D341Med (cell line): ENCODE data around the gene WFDC1.

ENCODE experiments used
- DNase-seq: peaks from one replicate; pipeline ENCODE4 v3.0.0; 2012; ENCODE audit warnings: low spot score

WFDC1 gene

DNA sequence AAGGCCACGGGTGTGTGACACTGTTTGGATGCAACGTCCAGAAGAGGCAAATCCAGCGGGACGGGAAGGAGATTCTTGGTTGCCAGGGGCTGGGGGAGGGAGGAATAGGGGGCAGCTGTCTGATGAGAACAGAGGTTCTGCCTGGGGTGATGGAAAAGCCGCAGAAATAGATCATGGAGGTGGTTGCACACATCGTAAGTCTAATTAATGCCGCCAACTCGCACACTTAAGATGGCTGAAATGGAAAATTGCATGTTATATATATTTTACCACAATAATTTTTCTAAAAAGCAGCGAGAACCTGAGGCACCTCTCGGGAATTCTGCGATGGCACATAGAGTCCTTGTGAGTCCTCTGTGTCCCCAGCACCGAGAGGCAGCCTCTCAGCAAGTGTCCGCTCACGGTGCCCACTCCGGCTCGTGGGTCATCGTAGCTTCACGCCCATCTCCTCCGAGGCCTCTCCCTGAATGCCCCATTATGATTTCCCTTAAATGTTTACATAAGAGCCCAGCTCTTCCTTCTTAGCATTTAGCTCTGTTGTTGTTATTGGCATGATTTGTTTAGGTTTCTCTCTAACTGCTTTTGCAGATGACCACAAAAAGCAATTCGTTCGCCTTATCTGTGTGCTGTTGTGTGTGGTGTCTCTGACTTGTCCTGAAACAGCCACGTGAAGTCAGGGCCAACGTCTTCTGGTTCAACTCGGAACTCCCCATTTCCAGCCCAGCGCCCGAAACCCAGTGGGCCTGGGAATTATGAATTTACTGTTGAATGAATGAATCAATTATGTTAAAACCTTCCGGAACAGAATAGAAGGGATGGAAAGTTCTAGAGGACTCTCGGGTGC lies 7.7 kb downstream of the WFDC1 start:
- DNase-seq, result no peak

DNA sequence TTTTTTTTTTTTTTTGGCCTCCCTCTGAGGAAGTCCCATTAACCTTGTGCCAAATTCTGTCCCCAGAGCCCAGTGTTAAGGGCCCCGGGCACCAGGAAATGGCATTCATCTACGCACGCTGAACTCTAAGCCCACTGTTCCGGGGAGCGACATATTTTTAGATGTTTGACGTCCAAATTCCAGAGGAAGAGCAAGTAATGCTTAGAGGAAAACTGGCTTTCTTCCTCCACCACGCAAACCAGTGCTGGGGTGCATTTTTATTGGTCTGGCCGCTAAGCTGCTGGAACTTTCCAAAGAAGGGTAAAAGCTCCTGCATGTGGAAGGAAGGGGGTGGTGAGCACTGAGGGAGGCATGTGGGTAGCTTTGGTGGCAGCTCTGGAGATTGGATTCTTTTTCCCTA lies 8.3 kb downstream of the WFDC1 start:
- no peak for DNase-seq

DNA sequence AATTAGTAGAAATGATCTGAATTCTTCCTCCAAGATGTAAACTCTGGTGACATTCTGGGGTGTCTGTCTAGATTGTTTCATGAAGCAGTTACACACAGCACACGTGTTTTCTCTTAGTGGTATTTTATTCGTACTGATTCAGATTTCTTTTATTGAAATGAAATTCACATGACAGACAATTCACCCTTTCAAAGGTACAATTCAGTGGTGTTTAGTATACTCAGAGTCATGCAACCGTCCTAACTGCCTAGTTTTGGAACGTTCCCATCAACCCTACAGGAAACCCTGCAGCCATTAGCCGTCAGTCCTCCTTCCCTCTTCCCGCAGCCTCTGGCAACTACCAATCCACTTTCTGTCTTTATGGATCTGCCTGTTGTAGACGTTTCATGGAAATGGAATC lies 8.8 kb downstream of the WFDC1 start:
- no peak for DNase-seq

- no peak for DNase-seq
These were observed 11.9 kb downstream of the WFDC1 start for GRCh38 chr16:84306564-84306963.

GRCh38 chr16:84307209-84307954 lies 12.7 kb downstream of the WFDC1 start:
- DNase-seq, result peak; percentile 58

- peak; percentile 88 for DNase-seq
These were observed 13.4 kb downstream of the WFDC1 start for GRCh38 chr16:84308120-84308519.

GRCh38 chr16:84310642-84311041 lies 16.0 kb downstream of the WFDC1 start:
- DNase-seq, result no peak

DNA sequence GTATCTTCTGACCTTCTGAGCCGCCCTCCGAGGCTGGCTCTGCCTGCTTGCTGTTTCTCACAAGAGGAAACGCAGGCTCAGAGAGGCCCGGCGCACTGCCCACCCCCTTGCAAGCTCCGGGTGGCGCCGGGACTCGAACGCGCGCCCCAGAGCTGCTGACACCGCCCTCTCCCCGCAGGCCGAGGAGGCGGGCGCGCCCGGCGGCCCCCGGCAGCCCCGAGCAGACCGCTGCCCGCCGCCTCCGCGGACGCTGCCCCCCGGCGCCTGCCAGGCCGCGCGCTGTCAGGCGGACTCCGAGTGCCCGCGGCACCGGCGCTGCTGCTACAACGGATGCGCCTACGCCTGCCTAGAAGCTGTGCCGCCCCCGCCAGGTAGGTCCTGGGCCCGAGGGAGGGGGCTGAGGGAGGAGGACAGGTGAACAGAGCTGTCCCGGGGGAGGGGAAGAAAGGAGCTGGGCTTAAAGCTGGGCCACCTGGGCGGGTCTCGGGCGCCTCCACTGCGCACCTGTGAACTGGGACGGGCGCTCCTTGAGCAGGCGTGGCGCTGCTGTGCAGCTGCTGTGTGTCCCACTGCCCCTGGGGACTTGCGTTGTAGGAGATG lies 18.2 kb downstream of the WFDC1 start:
- no peak for DNase-seq

DNA sequence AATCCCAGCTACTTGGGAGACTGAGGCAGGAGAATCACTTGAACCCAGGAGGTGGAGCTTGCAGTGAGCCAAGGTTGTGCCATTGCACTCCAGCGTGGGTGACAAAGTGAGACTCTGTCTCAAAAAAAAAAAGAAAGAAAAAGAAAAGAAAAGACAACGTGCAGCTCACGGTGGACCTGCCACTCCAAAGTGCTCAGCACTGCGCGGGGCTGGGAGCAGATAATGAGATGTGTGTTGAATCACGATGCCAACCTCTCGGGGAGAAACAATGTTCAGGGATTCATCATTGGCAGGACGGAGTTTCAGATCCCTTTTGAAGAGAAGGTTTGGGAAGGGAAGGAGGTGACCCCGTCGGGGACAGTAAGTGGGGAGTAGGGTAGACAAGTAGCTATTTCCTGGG lies 19.2 kb downstream of the WFDC1 start:
- no peak for DNase-seq

DNA sequence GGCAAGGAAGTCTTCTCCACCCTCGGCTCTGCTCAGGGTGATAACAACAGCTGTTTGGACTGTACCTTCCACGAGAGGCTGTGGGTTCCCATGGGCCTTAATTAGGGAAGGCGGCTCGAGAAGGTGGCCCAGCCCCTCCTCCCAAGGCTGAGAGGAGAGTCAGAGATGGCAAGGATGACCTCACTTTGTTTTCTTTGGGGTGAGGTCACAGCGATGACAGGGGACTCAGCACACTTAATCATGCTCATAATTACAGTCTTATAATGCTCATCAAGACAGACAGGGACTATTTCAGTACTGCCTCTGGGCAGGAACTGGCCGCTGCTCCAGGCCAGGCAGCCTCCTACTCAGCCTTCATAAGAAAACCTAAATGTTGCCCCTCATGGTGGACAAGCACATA lies 19.7 kb downstream of the WFDC1 start:
- no peak for DNase-seq

DNA sequence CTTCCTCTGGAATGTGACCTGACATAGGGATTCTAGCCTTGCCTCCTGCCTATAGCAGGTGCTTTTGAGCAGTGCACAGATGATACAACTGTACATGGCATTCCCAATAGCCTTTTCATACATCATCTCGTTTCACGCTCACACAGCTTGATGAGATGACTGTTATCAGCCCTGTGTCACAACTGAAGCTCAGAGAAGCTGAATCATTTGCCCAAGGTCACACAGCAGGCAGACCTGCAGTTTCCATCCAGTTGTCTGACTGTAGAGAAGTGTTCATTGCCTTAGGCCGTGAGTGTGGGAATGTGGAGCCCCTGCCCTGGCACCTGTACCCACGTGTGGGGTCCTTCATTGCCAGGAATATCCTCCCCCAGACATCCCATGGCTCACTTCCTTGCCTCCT lies 20.1 kb downstream of the WFDC1 start:
- no peak for DNase-seq

DNA sequence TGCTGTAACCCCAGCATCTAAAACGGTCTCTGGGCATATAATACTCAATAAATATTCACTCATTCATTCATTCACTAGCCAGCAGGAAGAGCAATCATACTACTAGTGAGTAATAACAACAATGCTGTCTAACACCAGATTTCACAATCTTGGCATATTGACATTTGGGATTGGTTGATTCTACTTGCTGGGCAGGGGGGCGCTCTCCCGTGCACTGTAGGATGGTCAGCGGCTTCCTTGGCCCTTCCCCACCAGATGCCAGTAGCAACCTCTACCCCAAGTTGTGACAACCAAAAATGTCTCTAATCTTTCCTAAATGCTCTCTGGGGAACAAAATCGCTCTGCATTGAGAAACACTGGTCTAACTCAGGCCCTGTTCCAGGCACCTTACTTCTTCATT lies 20.7 kb downstream of the WFDC1 start:
- DNase-seq, result no peak

DNA sequence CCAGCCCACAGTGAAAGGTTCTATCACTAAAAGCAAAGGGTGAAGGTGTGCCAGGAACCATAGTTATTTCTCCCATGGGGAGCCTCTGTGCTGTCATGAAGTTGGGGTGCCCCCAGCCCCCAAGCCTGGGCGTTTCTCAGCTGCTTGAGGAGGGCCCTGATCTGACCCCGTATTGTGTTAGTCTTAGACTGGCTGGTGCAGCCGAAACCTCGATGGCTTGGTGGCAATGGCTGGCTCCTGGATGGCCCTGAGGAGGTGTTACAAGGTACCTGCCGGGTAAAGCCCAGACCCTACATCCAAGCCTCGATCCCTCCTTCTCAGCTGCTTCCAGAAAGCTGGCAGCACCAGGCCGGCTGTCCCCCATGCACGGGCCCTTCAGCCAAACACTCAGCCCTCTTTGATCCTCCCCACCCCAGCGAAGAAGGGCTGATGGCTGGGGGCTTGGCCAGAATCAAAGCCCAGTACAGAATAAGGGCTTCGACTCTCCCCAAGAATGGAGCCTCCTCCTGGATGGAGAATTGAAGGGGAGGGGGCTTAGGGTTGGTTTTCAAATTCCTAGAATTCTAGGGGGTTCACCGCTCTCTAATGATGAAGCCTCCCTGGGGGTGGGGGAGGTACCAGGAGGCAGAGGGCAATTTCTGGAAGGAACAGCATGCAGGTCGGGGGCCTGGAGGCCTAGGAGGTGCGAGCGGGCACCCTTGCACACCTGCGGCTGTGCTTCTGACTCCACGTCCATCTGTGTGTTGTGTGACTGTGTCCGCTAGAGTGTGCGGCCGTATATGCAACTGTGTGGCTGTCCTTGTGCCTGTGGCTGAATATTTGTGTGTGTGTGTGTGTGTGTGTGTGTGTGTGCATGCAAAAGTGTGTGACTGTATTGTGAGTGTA lies 23.7 kb downstream of the WFDC1 start:
- DNase-seq, result no peak

DNA sequence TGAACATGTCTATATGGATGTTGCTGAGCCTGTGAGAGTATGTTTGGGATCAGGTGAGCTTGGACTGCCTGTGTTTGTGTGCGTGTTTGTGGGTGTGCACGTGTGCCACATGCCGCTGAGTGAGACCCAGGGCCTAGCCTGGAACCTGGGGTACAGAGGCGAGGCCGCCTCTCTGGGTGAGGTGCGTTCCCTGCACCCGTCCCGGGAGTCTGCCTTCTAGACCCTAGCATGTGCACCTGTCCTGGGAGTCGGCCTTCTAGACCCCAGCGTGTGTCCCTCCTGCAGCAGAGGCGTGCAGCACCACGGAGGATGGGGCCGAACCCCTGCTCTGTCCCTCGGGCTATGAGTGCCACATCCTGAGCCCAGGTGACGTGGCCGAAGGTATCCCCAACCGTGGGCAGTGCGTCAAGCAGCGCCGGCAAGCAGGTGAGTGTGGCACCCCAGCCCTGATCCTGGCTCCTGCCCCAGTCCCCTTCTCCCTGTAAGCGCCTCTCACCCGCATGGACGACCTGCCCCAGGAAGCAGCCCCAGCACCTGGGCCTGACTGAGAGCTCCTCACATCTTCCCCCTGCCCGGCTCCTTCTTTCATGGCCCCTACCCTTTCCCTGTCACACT lies 24.6 kb downstream of the WFDC1 start:
- DNase-seq, result no peak

GRCh38 chr16:84320511-84320910 lies 25.8 kb downstream of the WFDC1 start:
- DNase-seq, result no peak

GRCh38 chr16:84321932-84322331 lies 27.3 kb downstream of the WFDC1 start:
- no peak for DNase-seq

DNA sequence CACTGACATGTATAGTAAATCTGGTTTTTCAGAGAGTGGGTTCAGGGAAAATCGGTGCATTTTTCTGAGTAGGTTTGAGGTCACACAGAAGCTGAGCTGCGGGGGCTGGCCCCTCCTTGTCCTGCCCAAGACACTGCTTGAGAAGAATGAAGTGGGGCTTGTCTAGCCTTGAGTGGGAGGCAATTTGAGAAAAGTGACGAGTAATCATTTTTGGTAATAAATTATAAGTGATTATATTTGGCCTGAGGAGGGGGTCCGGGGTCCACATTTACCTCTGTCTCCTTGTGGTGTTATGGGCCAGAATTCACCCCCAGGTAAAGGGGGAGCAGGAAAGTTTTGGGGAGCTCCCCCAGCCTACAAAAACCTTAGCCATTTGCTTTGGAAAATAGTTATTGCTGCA lies 28.1 kb downstream of the WFDC1 start:
- no peak for DNase-seq

DNA sequence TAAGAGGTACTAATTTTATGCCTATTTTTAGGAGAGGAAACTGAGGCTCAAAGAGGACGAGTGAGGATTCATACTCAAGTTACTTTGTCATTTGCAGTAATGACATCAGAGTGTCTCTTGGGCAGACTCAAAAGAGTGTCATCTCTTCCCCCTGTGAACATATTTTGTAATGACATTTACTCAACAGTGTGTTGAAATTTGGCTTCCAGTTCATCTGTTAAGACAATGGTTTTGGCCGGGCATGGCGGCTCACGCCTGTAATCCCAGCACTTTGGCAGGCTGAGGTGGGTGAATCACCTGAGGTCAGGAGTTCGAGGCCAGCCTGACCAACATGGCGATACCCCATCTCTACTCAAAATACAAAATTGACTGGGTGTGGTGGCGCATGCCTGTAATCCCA lies 28.9 kb downstream of the WFDC1 start:
- no peak for DNase-seq

DNA sequence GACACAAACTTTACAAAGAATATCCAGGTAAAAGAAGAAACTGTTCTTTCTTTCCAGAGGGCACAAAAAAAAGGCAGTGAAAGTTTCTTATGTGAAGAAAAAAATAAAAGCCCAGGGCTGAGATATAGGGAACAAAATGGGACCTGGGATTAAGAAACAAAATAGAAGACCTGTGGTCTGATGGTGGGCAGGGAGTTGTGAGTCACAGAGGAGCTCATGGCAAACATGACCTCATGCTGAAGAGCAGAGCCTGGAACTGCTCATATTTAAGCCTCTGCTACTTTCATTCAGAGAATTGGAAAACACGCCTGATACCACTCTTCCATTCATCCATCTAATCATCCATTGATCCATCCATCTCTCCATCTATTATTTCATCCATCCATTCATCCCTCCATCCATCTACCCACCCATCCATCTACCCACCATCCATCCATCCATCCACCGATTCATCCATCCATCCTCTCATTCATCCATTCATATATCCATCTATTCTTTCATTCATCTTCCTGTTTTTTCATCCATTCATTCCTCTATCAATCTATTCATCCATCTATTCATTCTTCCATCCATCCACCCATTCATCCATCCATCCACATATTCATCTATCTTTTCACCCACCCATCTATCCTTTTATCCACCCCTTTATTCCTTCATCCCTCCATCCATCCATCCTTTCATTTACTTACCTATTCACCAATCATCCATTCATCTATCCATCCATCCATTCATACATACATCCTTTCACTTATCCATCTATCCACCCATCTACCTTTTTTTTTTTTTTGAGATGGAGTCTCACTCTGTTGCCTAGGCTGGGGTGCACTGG lies 30.0 kb downstream of the WFDC1 start:
- DNase-seq, result no peak

DNA sequence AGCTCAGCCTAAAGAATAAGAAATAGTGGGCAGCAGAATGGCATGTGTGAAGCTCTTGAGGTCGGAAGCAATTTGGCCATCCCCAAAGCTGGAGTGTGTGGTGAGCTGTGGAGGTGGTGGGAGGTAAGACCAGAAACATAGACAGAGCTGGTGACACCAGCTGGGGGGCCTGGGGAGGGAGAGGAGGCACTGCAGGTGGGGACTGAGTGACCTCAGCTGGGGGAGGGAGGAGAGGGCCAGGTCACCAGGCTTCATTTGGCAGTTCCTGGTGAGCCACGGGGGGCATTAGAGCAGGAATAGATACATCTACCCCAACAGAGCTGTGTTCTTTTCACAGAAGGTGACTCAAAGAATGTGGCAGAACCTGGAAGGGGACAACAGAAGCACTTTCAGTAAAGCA lies 31.9 kb downstream of the WFDC1 start:
- DNase-seq, result no peak
